GM23338 (cell line): Measurements from ENCODE around the gene GLCE. TPM values are rescaled to one million over a fixed set of nuclear protein-coding genes. Genes with fewer than 3 reads are reported as not detected.
A peak's percentile ranks its signal among the peaks of the same experiment; 100 is the strongest.

ENCODE experiments used
- ATAC-seq: fragments of 200-7000 bp; cut with Tn5 transposase; 3 replicates; pipeline ENCODE4 v1.9.1; 2020
- DNase-seq: peaks from one replicate; pipeline ENCODE4 v3.0.0-alpha.2; 2015; ENCODE audit warnings: low spot score
- H2AFZ ChIP-seq: fragments of 200-600 bp; sonication (generic); 2 replicates; pipeline ENCODE4 v1.8.0; 2016; ENCODE audit warnings: antibody characterized with exemption, mild to moderate bottlenecking, moderate library complexity
- H3F3A ChIP-seq: fragments of 200-600 bp; sonication (generic); replicated peaks from 2 replicates; pipeline ENCODE4 v1.8.0; 2017; ENCODE audit warnings: antibody characterized with exemption, mixed run types, low read depth
- H3K27ac ChIP-seq: fragments of 200-600 bp; sonication (generic); 2 replicates; pipeline ENCODE4 v1.6.1; 2016; ENCODE audit warnings: low read depth
- H3K27me3 ChIP-seq: fragments of 200-600 bp; sonication (generic); 2 replicates; pipeline ENCODE4 v1.8.0; 2016; ENCODE audit warnings: mild to moderate bottlenecking, mixed run types, moderate library complexity; ENCODE audit not compliant: insufficient read depth
- H3K36me3 ChIP-seq: fragments of 200-600 bp; sonication (generic); 2 replicates; pipeline ENCODE4 v1.8.0; 2016; ENCODE audit warnings: mild to moderate bottlenecking; ENCODE audit not compliant: insufficient read depth
- H3K4me1 ChIP-seq: fragments of 200-600 bp; sonication (generic); 2 replicates; pipeline ENCODE4 v1.8.0; 2016; ENCODE audit warnings: mild to moderate bottlenecking, moderate library complexity; ENCODE audit not compliant: insufficient read depth
- H3K4me2 ChIP-seq: fragments of 200-600 bp; sonication (generic); 2 replicates; pipeline ENCODE4 v1.7.1; 2017; ENCODE audit warnings: mixed run types
- H3K4me3 ChIP-seq: fragments of 200-600 bp; sonication (generic); 2 replicates; pipeline ENCODE4 v1.6.1; 2016; ENCODE audit warnings: mixed run types
- H3K79me2 ChIP-seq: fragments of 200-600 bp; sonication (generic); replicated peaks from 2 replicates; pipeline ENCODE4 v1.8.0; 2017; ENCODE audit warnings: mild to moderate bottlenecking; ENCODE audit not compliant: insufficient read depth
- H3K9me2 ChIP-seq: fragments of 200-600 bp; sonication (generic); 2 replicates; pipeline ENCODE4 v1.8.0; 2017; ENCODE audit not compliant: insufficient read depth
- H4K20me1 ChIP-seq: fragments of 200-600 bp; sonication (generic); replicated peaks from 2 replicates; pipeline ENCODE4 v1.8.0; 2017; ENCODE audit warnings: mild to moderate bottlenecking; ENCODE audit not compliant: insufficient read depth
- H3K27ac Mint-ChIP-seq: 2 replicates; pipeline ENCODE4 v1.8.0; 2020; ENCODE audit warnings: inconsistent platforms, mild to moderate bottlenecking, moderate library complexity, mixed read lengths
- H3K27me3 Mint-ChIP-seq: 3 replicates; pipeline ENCODE4 v1.8.0; 2022; ENCODE audit warnings: low read depth, mild to moderate bottlenecking, moderate library complexity, mixed read lengths, inconsistent platforms; ENCODE audit not compliant: insufficient read depth, poor library complexity
- H3K36me3 Mint-ChIP-seq: 3 replicates; pipeline ENCODE4 v1.8.0; 2021; ENCODE audit warnings: low read depth, mild to moderate bottlenecking, inconsistent platforms, moderate library complexity, mixed read lengths
- H3K4me1 Mint-ChIP-seq: 3 replicates; pipeline ENCODE4 v1.8.0; 2020; ENCODE audit warnings: mild to moderate bottlenecking, inconsistent platforms, mixed read lengths
- H3K4me3 Mint-ChIP-seq: 3 replicates; pipeline ENCODE4 v1.8.0; 2021; ENCODE audit warnings: moderate library complexity, mild to moderate bottlenecking, inconsistent platforms, mixed read lengths
- H3K9me3 Mint-ChIP-seq: 3 replicates; pipeline ENCODE4 v1.8.0; 2020; ENCODE audit warnings: moderate library complexity, mild to moderate bottlenecking, inconsistent platforms, mixed read lengths
- CTCF ChIP-seq, 2 experiments: fragments of 200-600 bp in 1 of 2; sonication (generic) in 1 of 2; conservative IDR thresholded peaks; 2 replicates each; pipeline versions ENCODE4 v1.5.1 to v1.6.1; 2016 to 2017; ENCODE audit warnings: antibody characterized with exemption in 2 of 2, low read depth in 2 of 2, mild to moderate bottlenecking in 2 of 2, moderate library complexity in 1 of 2
- EZH2phosphoT487 ChIP-seq: fragments of 200-600 bp; sonication (generic); IDR thresholded peaks from one replicate; pipeline ENCODE4 v1.8.1; 2018; ENCODE audit warnings: antibody characterized with exemption; ENCODE audit not compliant: unreplicated experiment
- NANOG ChIP-seq: IDR thresholded peaks from 2 replicates; pipeline ENCODE4 v1.6.1; 2016; ENCODE audit warnings: antibody characterized with exemption, borderline replicate concordance
- POLR2AphosphoS5 ChIP-seq: IDR thresholded peaks from 2 replicates; pipeline ENCODE4 v1.6.1; 2016; ENCODE audit warnings: antibody characterized with exemption, low read depth
- STAT1 ChIP-seq: IDR thresholded peaks from one replicate; pipeline ENCODE4 v1.6.1; 2016; ENCODE audit warnings: antibody characterized with exemption; ENCODE audit not compliant: unreplicated experiment
- polyA plus RNA-seq: library from polyadenylated mRNA; unstranded; fragments of >200 nt; fragmentation: Nextera tagmentation; extraction: Ambion mirVana; gene quantifications from 2 replicates; pipeline ENCODE4 v1.2.1, GENCODE V29; 2016
- total RNA-seq: library from RNA; depleted of rRNA; stranded (reverse); fragments of >200 nt; shearing (Covaris generic); gene quantifications from 2 replicates; pipeline ENCODE4 v1.2.3, GENCODE V29; 2014
- TF ChIP-seq, protein P1 (sequence below): IDR thresholded peaks from one replicate; pipeline ENCODE4 v1.6.1; 2018; ENCODE audit warnings: antibody characterized with exemption; ENCODE audit not compliant: unreplicated experiment

Gene GLCE
- total and polyA plus RNA-seq, 2 experiments from 2014 or later = 7.5 to 15.5 TPM

DNA sequence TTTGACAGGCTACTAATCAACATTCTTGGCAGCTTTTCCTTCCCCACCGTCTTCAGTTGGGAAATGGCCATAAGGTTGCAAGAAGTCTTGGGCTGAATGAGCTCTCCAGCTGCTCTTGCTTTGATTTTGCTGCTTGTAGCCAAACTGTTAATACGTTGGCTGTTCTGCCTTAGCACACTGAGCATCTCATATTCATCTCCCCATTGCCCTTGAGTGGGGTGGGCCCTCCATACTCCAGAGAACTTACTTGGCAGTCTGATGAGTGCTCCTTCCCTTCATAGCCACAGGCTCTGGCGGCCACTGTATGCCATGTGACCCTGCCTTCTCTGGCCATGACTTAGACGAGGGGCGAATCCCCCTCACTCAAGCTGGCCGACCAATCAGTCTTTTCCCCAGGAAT lies 112.5 kb downstream of the GLCE start (continued):
- TF ChIP-seq, protein P1, sequence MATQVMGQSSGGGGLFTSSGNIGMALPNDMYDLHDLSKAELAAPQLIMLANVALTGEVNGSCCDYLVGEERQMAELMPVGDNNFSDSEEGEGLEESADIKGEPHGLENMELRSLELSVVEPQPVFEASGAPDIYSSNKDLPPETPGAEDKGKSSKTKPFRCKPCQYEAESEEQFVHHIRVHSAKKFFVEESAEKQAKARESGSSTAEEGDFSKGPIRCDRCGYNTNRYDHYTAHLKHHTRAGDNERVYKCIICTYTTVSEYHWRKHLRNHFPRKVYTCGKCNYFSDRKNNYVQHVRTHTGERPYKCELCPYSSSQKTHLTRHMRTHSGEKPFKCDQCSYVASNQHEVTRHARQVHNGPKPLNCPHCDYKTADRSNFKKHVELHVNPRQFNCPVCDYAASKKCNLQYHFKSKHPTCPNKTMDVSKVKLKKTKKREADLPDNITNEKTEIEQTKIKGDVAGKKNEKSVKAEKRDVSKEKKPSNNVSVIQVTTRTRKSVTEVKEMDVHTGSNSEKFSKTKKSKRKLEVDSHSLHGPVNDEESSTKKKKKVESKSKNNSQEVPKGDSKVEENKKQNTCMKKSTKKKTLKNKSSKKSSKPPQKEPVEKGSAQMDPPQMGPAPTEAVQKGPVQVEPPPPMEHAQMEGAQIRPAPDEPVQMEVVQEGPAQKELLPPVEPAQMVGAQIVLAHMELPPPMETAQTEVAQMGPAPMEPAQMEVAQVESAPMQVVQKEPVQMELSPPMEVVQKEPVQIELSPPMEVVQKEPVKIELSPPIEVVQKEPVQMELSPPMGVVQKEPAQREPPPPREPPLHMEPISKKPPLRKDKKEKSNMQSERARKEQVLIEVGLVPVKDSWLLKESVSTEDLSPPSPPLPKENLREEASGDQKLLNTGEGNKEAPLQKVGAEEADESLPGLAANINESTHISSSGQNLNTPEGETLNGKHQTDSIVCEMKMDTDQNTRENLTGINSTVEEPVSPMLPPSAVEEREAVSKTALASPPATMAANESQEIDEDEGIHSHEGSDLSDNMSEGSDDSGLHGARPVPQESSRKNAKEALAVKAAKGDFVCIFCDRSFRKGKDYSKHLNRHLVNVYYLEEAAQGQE = no peak
- TF ChIP-seq CTCF (conservative IDR thresholded peaks at IDR 0.05; ENCODE audit: low read depth in 2 of 2) (no peak), NANOG (no peak), EZH2phosphoT487 (no peak), POLR2AphosphoS5 (no peak), STAT1 (no peak)

DNA sequence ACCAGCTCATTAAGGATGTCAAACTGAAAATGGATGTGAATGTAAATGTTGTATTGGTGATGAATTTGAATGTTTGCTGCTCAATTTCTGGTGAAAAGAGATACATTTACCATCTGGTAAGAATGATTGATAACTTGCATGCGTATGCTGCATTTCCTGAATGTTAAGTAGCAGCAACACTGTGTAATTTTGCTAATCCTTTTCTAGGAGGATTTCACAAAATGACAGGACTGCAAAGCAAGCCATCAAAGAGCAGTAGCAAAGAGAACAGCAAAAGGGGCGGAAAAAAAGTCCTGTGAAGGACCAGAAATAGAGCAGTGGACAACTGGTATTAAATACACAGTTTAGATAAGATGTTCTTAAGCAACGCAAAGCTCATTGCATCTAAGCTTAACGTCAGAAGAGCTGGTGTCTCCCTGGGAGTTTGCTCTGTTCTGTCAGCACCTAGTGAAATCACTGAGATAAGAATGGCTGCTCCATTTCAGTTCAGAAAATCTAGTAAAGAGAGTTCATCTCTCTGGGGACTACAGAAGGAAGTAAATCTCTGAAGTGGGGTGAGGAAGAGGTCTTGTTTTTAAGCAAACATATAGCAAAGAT lies 114.7 kb downstream of the GLCE start:
- Histone ChIP-seq H4K20me1 (no peaks in the 10 kb centered on the region), H3K79me2 (no peaks in the 10 kb centered on the region), H3K36me3 (no peaks in the 10 kb centered on the region), H3K9me2 (no peaks in the 10 kb centered on the region), H3K4me3 (no peak overlapping the region), H3K4me2 (no peak overlapping the region), H2AFZ (no peak overlapping the region), H3K4me1 (peaks cover 16% of the 10 kb centered on the region), H3K27ac (0 out of 2 replicates have a peak overlapping the region, but pooled peaks have one; percentile 2), H3F3A (no peaks in the 10 kb centered on the region), H3K27me3 (no peaks in the 10 kb centered on the region)
- Mint-ChIP-seq H3K4me3 (no peak overlapping the region), H3K27me3 (peaks cover 4% of the 10 kb centered on the region), H3K36me3 (no peaks in the 10 kb centered on the region), H3K9me3 (no peaks in the 10 kb centered on the region; the same call in 2 of the 3 replicates), H3K27ac (no peak overlapping the region), H3K4me1 (peaks cover 40% of the 10 kb centered on the region)
- TF ChIP-seq, protein P1 = no peak
- TF ChIP-seq CTCF (conservative IDR thresholded peaks at IDR 0.05; ENCODE audit: low read depth in 2 of 2) = no peak
- DNase-seq (no peak), ATAC-seq (no peak)
